ENCODE data around the gene LRRK1. TPM values are rescaled to one million over a fixed set of nuclear protein-coding genes. Genes with fewer than 3 reads are reported as not detected.

LRRK1 gene
- total and polyA plus RNA-seq, 2 of the 4 experiments (the other 2 are of a cell fraction), result 3.0 to 5.8 TPM

- Histone ChIP-seq H2AK9ac (replicated peaks; ENCODE audit: low read depth, low read length, poor library complexity) (peak overlapping the region; percentile 30), H3K27ac (ENCODE audit: insufficient read depth, low read length) (no peak overlapping the region), H2AK5ac (ENCODE audit: low read depth, low read length) (no peak overlapping the region), H3K56ac (ENCODE audit: extremely low read depth, insufficient read depth, low read length) (no peak overlapping the region), H2BK5ac (ENCODE audit: low read depth, low read length, poor library complexity, severe bottlenecking) (no peak overlapping the region), H4K20me1 (ENCODE audit: insufficient read depth, low read length) (no peaks in the 10 kb centered on the region), H3K9me1 (ENCODE audit: insufficient read depth, low read length) (no peaks in the 10 kb centered on the region; the same call in 1 of the 2 replicates), H3K23ac (ENCODE audit: low read depth, low read length) (no peak overlapping the region), H3K14ac (replicated peaks; ENCODE audit: low read depth, low read length) (no peak overlapping the region), H2BK20ac (ENCODE audit: low read depth, low read length) (no peak overlapping the region), H2AFZ (replicated peaks; ENCODE audit: low read length, poor library complexity) (no peak overlapping the region), H2BK15ac (ENCODE audit: low read depth, low read length) (no peak overlapping the region), H3K4me1 (ENCODE audit: control insufficient read depth, insufficient read depth, low read length) (peaks cover 4% of the 10 kb centered on the region), H4K8ac (ENCODE audit: low read depth in 2 of 2, low read length in 2 of 2) (no peak overlapping the region), H3K9me3 (ENCODE audit: control insufficient read depth, insufficient read depth, low read length) (no peaks in the 10 kb centered on the region), H3K4me2 (ENCODE audit: low read depth, low read length) (no peak overlapping the region), H3K4me3 (ENCODE audit: insufficient read depth, low read depth, low read length) (no peak overlapping the region), H4K5ac (ENCODE audit: low read depth, low read length) (no peak overlapping the region), H3K27me3 (ENCODE audit: control insufficient read depth, insufficient read depth, low read length) (no peaks in the 10 kb centered on the region), H3K18ac (ENCODE audit: low read depth, low read length) (no peak overlapping the region), H4K91ac (ENCODE audit: insufficient read depth, low read depth, low read length) (no peak overlapping the region), H3K79me1 (ENCODE audit: low read depth in 1 of 2, low read length in 2 of 2) (no peaks in the 10 kb centered on the region), H3K36me3 (ENCODE audit: control insufficient read depth, insufficient read depth, low read length) (peaks cover 5% of the 10 kb centered on the region; the same call in 1 of the 2 replicates), H2BK120ac (ENCODE audit: low read depth, low read length) (no peak overlapping the region), H3K9ac (ENCODE audit: low read depth, low read length) (no peak overlapping the region), H3K4ac (ENCODE audit: low read depth, low read length) (no peak overlapping the region)
- dilution Hi-C loops (cut with HindIII; ENCODE audit: low sequenced_read_pairs, unreplicated experiment), result no loop called here
- DNase-seq, result no peak
- CTCF ChIA-PET, result interaction anchor here (0.6 kb wide), 1 partner anchor 60 kb away, joined by 3 read pairs; no protein-coding TSS in a partner anchor
- 100% methylated on average over 3 of the region's 17 CpGs; no CpG with 5 or more reads in 1 of the 2 experiments for WGBS, 2 experiments (ENCODE audit: extremely low coverage in 2 of 2, insufficient read length in 1 of 2)
- POLR2A ChIA-PET (ENCODE audit: unreplicated experiment), result no interaction called here
- no peak for TF ChIP-seq MXI1 (IDR thresholded peaks at IDR 0.05; ENCODE audit: borderline replicate concordance, low read depth, low read length)
- TF ChIP-seq, protein P1, sequence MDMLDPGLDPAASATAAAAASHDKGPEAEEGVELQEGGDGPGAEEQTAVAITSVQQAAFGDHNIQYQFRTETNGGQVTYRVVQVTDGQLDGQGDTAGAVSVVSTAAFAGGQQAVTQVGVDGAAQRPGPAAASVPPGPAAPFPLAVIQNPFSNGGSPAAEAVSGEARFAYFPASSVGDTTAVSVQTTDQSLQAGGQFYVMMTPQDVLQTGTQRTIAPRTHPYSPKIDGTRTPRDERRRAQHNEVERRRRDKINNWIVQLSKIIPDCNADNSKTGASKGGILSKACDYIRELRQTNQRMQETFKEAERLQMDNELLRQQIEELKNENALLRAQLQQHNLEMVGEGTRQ (IDR thresholded peaks at IDR 0.05; ENCODE audit: low read depth, low read length), result no peak
- no peak for TF ChIP-seq MAFK (IDR thresholded peaks at IDR 0.05; ENCODE audit: low read depth, low read length)
- in situ Hi-C loops (cut with MboI; ENCODE audit: low sequenced_read_pairs), result no loop called here
- BruUV-seq (replicated peaks), result no TSS peak
- intact Hi-C loops (cut with micrococcal nuclease), result no loop called here
- no peak for ATAC-seq (ENCODE audit: low read depth)
Measured at GRCh38 chr15:100994597-100995446, 75.7 kb downstream of the LRRK1 start.
